ENCODE data around the gene FJX1. TPM values are rescaled to one million over a fixed set of nuclear protein-coding genes. Genes with fewer than 3 reads are reported as not detected.
A peak's percentile ranks its signal among the peaks of the same experiment; 100 is the strongest.

The FJX1 gene
- total RNA-seq, 1 experiment from 2014 or later = 19.1 TPM

GRCh38 chr11:35624781-35625180, 6.5 kb downstream of the FJX1 start:
- peaks cover 31% of the 10 kb centered on the region for H3K4me1 Mint-ChIP-seq (ENCODE audit: low read depth, unreplicated experiment)
- no peak for DNase-seq
- CTCF ChIA-PET = interaction anchor here (1.3 kb wide), 1 partner anchor 13 kb away, joined by 3 read pairs; no protein-coding TSS in a partner anchor

GRCh38 chr11:35626501-35626900, 8.2 kb downstream of the FJX1 start:
- H3K36me3 Mint-ChIP-seq (ENCODE audit: insufficient read depth, unreplicated experiment) = peaks cover 6% of the 10 kb centered on the region
- no peaks in the 10 kb centered on the region for H3K27me3 Mint-ChIP-seq (ENCODE audit: unreplicated experiment)
- intact Hi-C loops (cut with micrococcal nuclease; ENCODE audit: unreplicated experiment) = loop anchor here (10.0 kb wide), 1 partner anchor 108 kb away; no protein-coding TSS in a partner anchor
- H3K4me1 Mint-ChIP-seq (ENCODE audit: low read depth, unreplicated experiment) = peaks cover 39% of the 10 kb centered on the region
- BruUV-seq (replicated peaks) = no TSS peak
- peaks cover 4% of the 10 kb centered on the region for H3K9me3 Mint-ChIP-seq (ENCODE audit: low read depth, unreplicated experiment)
- CTCF ChIA-PET = no interaction called here
- TF ChIP-seq CTCF (IDR thresholded peaks at IDR 0.05; ENCODE audit: unreplicated experiment) = no peak
- no peak for DNase-seq
- no peak overlapping the region for H3K4me3 Mint-ChIP-seq (ENCODE audit: low read depth, unreplicated experiment)
- H3K27ac Mint-ChIP-seq (ENCODE audit: unreplicated experiment) = no peak overlapping the region

More at GRCh38 chr11:35624781-35625180, 6.5 kb downstream of the FJX1 start:
- H3K36me3 Mint-ChIP-seq (ENCODE audit: insufficient read depth, unreplicated experiment) = peaks cover 11% of the 10 kb centered on the region
- H3K4me3 Mint-ChIP-seq (ENCODE audit: low read depth, unreplicated experiment) = no peak overlapping the region
- peaks cover 3% of the 10 kb centered on the region for H3K9me3 Mint-ChIP-seq (ENCODE audit: low read depth, unreplicated experiment)
- intact Hi-C loops (cut with micrococcal nuclease; ENCODE audit: unreplicated experiment) = loop anchor here (10.0 kb wide), 1 partner anchor 110 kb away; no protein-coding TSS in a partner anchor
- BruUV-seq (replicated peaks) = no TSS peak
- no peaks in the 10 kb centered on the region for H3K27me3 Mint-ChIP-seq (ENCODE audit: unreplicated experiment)
- no peak overlapping the region for H3K27ac Mint-ChIP-seq (ENCODE audit: unreplicated experiment)
- TF ChIP-seq CTCF (IDR thresholded peaks at IDR 0.05; ENCODE audit: unreplicated experiment) = no peak

DNA sequence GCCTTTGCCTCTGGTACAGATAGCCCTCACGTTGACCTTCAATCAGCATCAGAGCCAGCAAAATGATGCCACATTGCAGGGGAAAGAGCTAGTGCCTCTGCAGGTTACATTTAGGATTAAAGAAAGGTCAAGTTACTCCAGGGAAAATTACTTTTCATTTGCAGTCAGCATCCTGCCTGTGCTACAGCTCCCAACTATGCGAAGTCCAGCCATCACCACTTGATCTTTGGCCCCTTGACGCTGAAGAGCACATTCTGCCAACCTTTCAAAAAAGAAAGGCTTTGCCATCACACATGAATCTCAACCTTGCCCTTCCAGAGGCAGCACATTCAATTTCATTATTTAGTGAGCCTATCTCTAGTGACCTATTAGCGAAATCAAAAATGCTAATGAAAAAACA, 11.3 kb downstream of the FJX1 start:
- H3K4me1 Mint-ChIP-seq (ENCODE audit: low read depth, unreplicated experiment) = peaks cover 31% of the 10 kb centered on the region
- peaks cover 6% of the 10 kb centered on the region for H3K36me3 Mint-ChIP-seq (ENCODE audit: insufficient read depth, unreplicated experiment)
- no TSS peak for BruUV-seq (replicated peaks)
- peaks cover 5% of the 10 kb centered on the region for H3K9me3 Mint-ChIP-seq (ENCODE audit: low read depth, unreplicated experiment)
- DNase-seq = no peak
- no peak overlapping the region for H3K4me3 Mint-ChIP-seq (ENCODE audit: low read depth, unreplicated experiment)
- no peaks in the 10 kb centered on the region for H3K27me3 Mint-ChIP-seq (ENCODE audit: unreplicated experiment)
- CTCF ChIA-PET = interaction anchor here (0.6 to 1.6 kb wide), 3 partner anchors 14 to 474 kb away, joined by 3 to 5 read pairs (median 5); no protein-coding TSS in a partner anchor
- TF ChIP-seq CTCF (IDR thresholded peaks at IDR 0.05; ENCODE audit: unreplicated experiment) = no peak
- intact Hi-C loops (cut with micrococcal nuclease; ENCODE audit: unreplicated experiment) = loop anchor here (10.0 kb wide), 1 partner anchor 105 kb away; no protein-coding TSS in a partner anchor
- H3K27ac Mint-ChIP-seq (ENCODE audit: unreplicated experiment) = peak overlapping the region; percentile 90

- peak; percentile 68 for DNase-seq
- BruUV-seq (replicated peaks) = no TSS peak
- peak overlapping the region; percentile 90 for H3K27ac Mint-ChIP-seq (ENCODE audit: unreplicated experiment)
- intact Hi-C loops (cut with micrococcal nuclease; ENCODE audit: unreplicated experiment) = loop anchor here (10.0 kb wide), 2 partner anchors 105 to 315 kb away; partner anchors contain the start of gene LDLRAD3
- peaks cover 5% of the 10 kb centered on the region for H3K9me3 Mint-ChIP-seq (ENCODE audit: low read depth, unreplicated experiment)
- CTCF ChIA-PET = interaction anchor here (0.6 to 1.6 kb wide), 3 partner anchors 14 to 891 kb away, joined by 5 to 6 read pairs (median 5); no protein-coding TSS in a partner anchor
- H3K27me3 Mint-ChIP-seq (ENCODE audit: unreplicated experiment) = no peaks in the 10 kb centered on the region
- TF ChIP-seq CTCF (IDR thresholded peaks at IDR 0.05; ENCODE audit: unreplicated experiment) = no peak
- H3K4me3 Mint-ChIP-seq (ENCODE audit: low read depth, unreplicated experiment) = no peak overlapping the region
- peaks cover 31% of the 10 kb centered on the region for H3K4me1 Mint-ChIP-seq (ENCODE audit: low read depth, unreplicated experiment)
- peaks cover 6% of the 10 kb centered on the region for H3K36me3 Mint-ChIP-seq (ENCODE audit: insufficient read depth, unreplicated experiment)
These were observed 11.7 kb downstream of the FJX1 start for GRCh38 chr11:35629914-35630313.
